H1 (cell line): Measurements from ENCODE around the gene CNNM2. TPM values are rescaled to one million over a fixed set of nuclear protein-coding genes. Genes with fewer than 3 reads are reported as not detected.

ENCODE experiments used
- CTCF ChIA-PET: fragments of 300-600 bp; sonication (Branson Sonifier 250); formaldehyde crosslinking; loops from one replicate; lab custom pipeline; 2021; ENCODE audit not compliant: partially characterized antibody; lab: Charles Lee
- POLR2A ChIA-PET: fragments of 300-600 bp; sonication (Branson Sonifier 250); formaldehyde crosslinking; loops from one replicate; lab custom pipeline; 2021; ENCODE audit warnings: inconsistent platforms; ENCODE audit not compliant: partially characterized antibody; lab: Charles Lee
- DNase-seq, 2 experiments: peaks; one replicate each; pipeline versions ENCODE4 v3.0.0 to v3.0.0-alpha.2; 2010 to 2022; ENCODE audit warnings: low spot score in 2 of 2, low read depth in 1 of 2, mixed read lengths in 1 of 2
- FAIRE-seq: peaks from 2 replicates; lab custom pipeline; 2011; peaks lifted over from hg19 to GRCh38; lab: Jason Lieb, UNC
- H2AFZ ChIP-seq: 2 replicates; pipeline ENCODE4 v1.8.1; 2012; ENCODE audit warnings: low read length, inconsistent platforms
- H2AK5ac ChIP-seq: 2 replicates; pipeline ENCODE4 v1.6.1; 2013; ENCODE audit warnings: low read depth, low read length
- H2BK120ac ChIP-seq: replicated peaks from 2 replicates; pipeline ENCODE3; 2013; ENCODE audit warnings: low read depth, low read length, inconsistent platforms
- H2BK12ac ChIP-seq: 2 replicates; pipeline ENCODE4 v1.6.1; 2013; ENCODE audit warnings: low read depth, low read length
- H2BK15ac ChIP-seq: 2 replicates; pipeline ENCODE4 v1.6.1; 2013; ENCODE audit warnings: low read length
- H2BK20ac ChIP-seq: 2 replicates; pipeline ENCODE4 v1.6.1; 2013; ENCODE audit warnings: low read length
- H2BK5ac ChIP-seq: 2 replicates; pipeline ENCODE4 v1.6.1; 2013; ENCODE audit warnings: low read depth, low read length
- H3K14ac ChIP-seq: 2 replicates; pipeline ENCODE4 v1.6.1; 2013; ENCODE audit warnings: inconsistent platforms; ENCODE audit not compliant: insufficient read length
- H3K18ac ChIP-seq: 2 replicates; pipeline ENCODE4 v1.6.1; 2013; ENCODE audit warnings: low read length; ENCODE audit errors: extremely low read depth
- H3K23ac ChIP-seq: 2 replicates; pipeline ENCODE4 v1.6.1; 2013; ENCODE audit warnings: inconsistent platforms; ENCODE audit not compliant: insufficient read length
- H3K23me2 ChIP-seq: 2 replicates; pipeline ENCODE4 v1.6.1; 2013; ENCODE audit warnings: low read depth, low read length
- H3K27ac ChIP-seq: 2 replicates; pipeline ENCODE4 v1.6.1; 2011; ENCODE audit warnings: low read depth, low read length, inconsistent platforms
- H3K27me3 ChIP-seq, 4 experiments: replicated peaks in 1 of 4; 1 replicate in 1 of 4; 2 replicates in 3 of 4; pipeline versions ENCODE4 v1.6.1 to v1.8.1; 2011 to 2013; ENCODE audit warnings: low read length in 3 of 4, mild to moderate bottlenecking in 3 of 4, inconsistent platforms in 2 of 4, mixed read lengths in 2 of 4, moderate library complexity in 1 of 4; ENCODE audit not compliant: control insufficient read depth in 3 of 4, insufficient read depth in 3 of 4; ENCODE audit errors: extremely low read depth in 1 of 4
- H3K36me3 ChIP-seq, 4 experiments: 2 replicates each; pipeline versions ENCODE4 v1.6.1 to v1.8.1; 2011 to 2013; ENCODE audit warnings: mild to moderate bottlenecking in 4 of 4, low read length in 3 of 4, moderate library complexity in 2 of 4, control low read depth in 1 of 4, inconsistent platforms in 1 of 4; ENCODE audit not compliant: insufficient read depth in 4 of 4, control insufficient read depth in 2 of 4
- H3K4ac ChIP-seq: replicated peaks from 2 replicates; pipeline ENCODE3; 2013; ENCODE audit warnings: low read length, low read depth, mixed read lengths, inconsistent platforms; ENCODE audit not compliant: insufficient read length
- H3K4me1 ChIP-seq, 4 experiments: replicated peaks in 1 of 4; 1 replicate in 1 of 4; 2 replicates in 3 of 4; pipeline versions ENCODE4 v1.6.1 to v1.8.1; 2011 to 2013; ENCODE audit warnings: low read length in 3 of 4, inconsistent platforms in 2 of 4, mixed read lengths in 1 of 4; ENCODE audit not compliant: insufficient read depth in 4 of 4, control insufficient read depth in 3 of 4
- H3K4me2 ChIP-seq, 2 experiments: 2 replicates each; pipeline versions ENCODE4 v1.6.1 to v1.8.1; 2011 to 2013; ENCODE audit warnings: low read depth in 2 of 2, low read length in 2 of 2, control low read depth in 1 of 2, inconsistent platforms in 1 of 2, mild to moderate bottlenecking in 1 of 2; ENCODE audit not compliant: insufficient read depth in 1 of 2
- H3K4me3 ChIP-seq, 4 experiments: fragments of 200-600, 300-600 bp in 1 of 4; sonication (generic), shearing (Covaris generic), sonication (Bioruptor Twin) in 1 of 4; 2 replicates each; pipeline versions ENCODE4 v1.5.1 to v1.8.1; 2011 to 2016; ENCODE audit warnings: low read length in 4 of 4, low read depth in 3 of 4, control low read depth in 2 of 4, inconsistent platforms in 2 of 4, mild to moderate bottlenecking in 2 of 4, mixed read lengths in 1 of 4, moderate library complexity in 1 of 4; ENCODE audit not compliant: insufficient read depth in 2 of 4; ENCODE audit errors: extremely low read depth in 1 of 4
- H3K56ac ChIP-seq: replicated peaks from 2 replicates; pipeline ENCODE3; 2013; ENCODE audit warnings: low read depth, mild to moderate bottlenecking, mixed read lengths, low read length, inconsistent platforms; ENCODE audit not compliant: insufficient read length
- H3K79me1 ChIP-seq: 2 replicates; pipeline ENCODE4 v1.6.1; 2013; ENCODE audit warnings: low read depth, low read length, control low read depth
- H3K79me2 ChIP-seq, 2 experiments: 2 replicates each; pipeline versions ENCODE4 v1.6.1 to v1.8.1; 2012 to 2013; ENCODE audit warnings: low read length in 2 of 2, mild to moderate bottlenecking in 2 of 2, inconsistent platforms in 1 of 2; ENCODE audit not compliant: insufficient read depth in 2 of 2, control insufficient read depth in 1 of 2
- H3K9ac ChIP-seq, 4 experiments: replicated peaks in 1 of 4; 1 replicate in 1 of 4; 2 replicates in 3 of 4; pipeline versions ENCODE4 v1.6.1 to v1.8.1; 2011 to 2013; ENCODE audit warnings: low read depth in 3 of 4, low read length in 3 of 4, control low read depth in 2 of 4, mild to moderate bottlenecking in 2 of 4, moderate library complexity in 2 of 4, inconsistent platforms in 1 of 4; ENCODE audit errors: extremely low read depth in 1 of 4
- H3K9me3 ChIP-seq, 2 experiments: 2 replicates each; pipeline versions ENCODE4 v1.6.1 to v1.8.1; 2012 to 2013; ENCODE audit warnings: mild to moderate bottlenecking in 2 of 2, moderate library complexity in 2 of 2, control low read depth in 1 of 2, inconsistent platforms in 1 of 2, low read depth in 1 of 2, low read length in 1 of 2, mixed read lengths in 1 of 2; ENCODE audit not compliant: insufficient read depth in 2 of 2
- H4K20me1 ChIP-seq, 2 experiments: replicated peaks in 1 of 2; 2 replicates each; pipeline versions ENCODE3 to v1.8.1; 2011 to 2013; ENCODE audit warnings: inconsistent platforms in 2 of 2, low read length in 2 of 2, mild to moderate bottlenecking in 1 of 2; ENCODE audit not compliant: insufficient read depth in 2 of 2, control insufficient read depth in 1 of 2
- H4K5ac ChIP-seq: 2 replicates; pipeline ENCODE4 v1.6.1; 2013; ENCODE audit warnings: low read length, low read depth, mixed read lengths, inconsistent platforms; ENCODE audit not compliant: insufficient read length
- H4K8ac ChIP-seq: 2 replicates; pipeline ENCODE4 v1.8.0; 2013; ENCODE audit warnings: mild to moderate bottlenecking, moderate library complexity, low read length, inconsistent platforms; ENCODE audit not compliant: insufficient read depth; ENCODE audit errors: extremely low read depth
- H4K91ac ChIP-seq: replicated peaks from 2 replicates; pipeline ENCODE3; 2013; ENCODE audit warnings: low read length, mixed read lengths, inconsistent platforms; ENCODE audit not compliant: insufficient read length
- ASH2L ChIP-seq: fragments of 200-600, 300-600 bp; sonication (generic); IDR thresholded peaks from one replicate; pipeline ENCODE4 v1.7.1; 2017; ENCODE audit warnings: low read length
- HDAC6 ChIP-seq: IDR thresholded peaks from one replicate; pipeline ENCODE4 v1.7.1; 2012; ENCODE audit warnings: low read depth, mild to moderate bottlenecking, inconsistent platforms, low read length, moderate library complexity
- SIX5 ChIP-seq: IDR thresholded peaks from 2 replicates; pipeline ENCODE4 v1.6.1; 2011; ENCODE audit warnings: mild to moderate bottlenecking, low read depth, low read length
- TBP ChIP-seq: IDR thresholded peaks from 2 replicates; pipeline ENCODE4 v1.6.1; 2011; ENCODE audit warnings: low read depth, low read length, improper control_type of control experiment
- WGBS, 2 experiments: shearing (Covaris generic) in 1 of 2; methylation state at CpG; one replicate each; pipeline versions ENCODE4 v1.1.6 to v1.1.7; 2013 to 2015; ENCODE audit warnings: low lambda C conversion rate in 2 of 2, mixed read lengths in 2 of 2, inconsistent platforms in 1 of 2, low coverage in 1 of 2, missing lambda C conversion rate in 1 of 2; ENCODE audit not compliant: insufficient replicate concordance in 2 of 2, insufficient coverage in 1 of 2, insufficient read length in 1 of 2; ENCODE audit errors: extremely low coverage in 1 of 2, missing lambda C conversion rate in 1 of 2; 5-methylcytosine and 5-hydroxymethylcytosine counted together
- polyA plus RNA-seq, 7 experiments: library from polyadenylated mRNA; depleted of rRNA in 3 of 7; stranded (reverse) in 5 of 7; unstranded in 2 of 7; fragments of >200 nt in 5 of 7; fragments of 200-250 nt in 2 of 7; gene quantifications; 1 replicate in 5 of 7; 2 replicates in 1 of 7; 4 replicates in 1 of 7; pipeline versions ENCODE4 v1.2.1 to v1.2.3, GENCODE V29; 2011 to 2013; ENCODE audit warnings: missing spikeins in 2 of 7, mixed read lengths in 2 of 7
- total RNA-seq: library from RNA; stranded (reverse); fragmentation: NEBNext Ultra II Directional; extraction: Animal tissue kit (Norgen Biotek cat#: 25700); gene quantifications from 2 replicates; pipeline ENCODE4 v1.2.1, GENCODE V29; 2021

The CNNM2 gene
- total and polyA plus RNA-seq, 2 of the 8 experiments (the other 6 are each of a cell fraction or from before 2014, with no cell fraction given) = 7.3 to 23.6 TPM

GRCh38 chr10:102876747-102877153 lies 41.3 kb upstream of the CNNM2 start:
- Histone ChIP-seq H3K79me1 (no peaks in the 10 kb centered on the region), H3K9me3 (no peaks in the 10 kb centered on the region), H3K27me3 (no peaks in the 10 kb centered on the region), H4K8ac (no peak overlapping the region), H4K20me1 (peaks cover 0 to 1% of the 10 kb centered on the region in 2 experiments), H2BK15ac (no peak overlapping the region), H3K18ac (no peak overlapping the region), H3K4me2 (no peak overlapping the region), H3K79me2 (no peaks in the 10 kb centered on the region), H4K5ac (no peak overlapping the region), H3K4me3 (no peak overlapping the region), H2BK5ac (no peak overlapping the region), H2BK12ac (no peak overlapping the region), H3K56ac (no peak overlapping the region), H3K4me1 (no peaks in the 10 kb centered on the region), H2BK20ac (no peak overlapping the region), H2AFZ (no peak overlapping the region), H3K23ac (no peak overlapping the region), H3K4ac (no peak overlapping the region), H3K23me2 (no peaks in the 10 kb centered on the region), H3K27ac (no peak overlapping the region), H3K36me3 (peaks cover 3 to 11% (median 5%) of the 10 kb centered on the region in 4 experiments; a peak in 5 of 8 replicates), H3K14ac (no peak overlapping the region), H2AK5ac (no peak overlapping the region), H3K9ac (no peak overlapping the region), H4K91ac (no peak overlapping the region), H2BK120ac (no peak overlapping the region)
- 94% methylated on average over 2 of the region's 2 CpGs; no CpG with 5 or more reads in 1 of the 2 experiments for WGBS, 2 experiments
- no peak for FAIRE-seq
- DNase-seq = no peak
- ChIA-PET CTCF (interaction anchor here (1.7 to 2.9 kb wide), 3 partner anchors 24 to 193 kb away, joined by 7 to 10 read pairs (median 9); no protein-coding TSS in a partner anchor), POLR2A (no interaction called here)
- TF ChIP-seq HDAC6 (no peak), SIX5 (no peak), ASH2L (no peak), TBP (no peak)
